HCT116 (cell line): ENCODE measurements around the gene STAG1. TPM values are rescaled to one million over a fixed set of nuclear protein-coding genes. Genes with fewer than 3 reads are reported as not detected.

ENCODE experiments used
- ATAC-seq: fragments of 200-7000 bp; cut with Tn5 transposase; 2 replicates; pipeline ENCODE4 v1.9.1; 2020; ENCODE audit warnings: mild to moderate bottlenecking, moderate library complexity
- BruUV-seq: library from RNA; stranded (reverse); fragments of 400-500 nt; replicated peaks from 2 replicates; lab custom pipeline; 2021; lab: Mats Ljungman, UMichigan
- CTCF ChIA-PET: fragments of 300-600 bp; sonication (Branson Sonifier 250); formaldehyde crosslinking; loops from one replicate; lab custom pipeline; 2021; ENCODE audit warnings: antibody characterized with exemption; lab: Charles Lee
- POLR2A ChIA-PET: fragments of 300-600, 350-600 bp; sonication (Branson Sonifier 250); formaldehyde crosslinking; loops from one replicate; lab custom pipeline; 2021; ENCODE audit warnings: antibody characterized with exemption; lab: Charles Lee
- RAD21 ChIA-PET, 2 experiments: fragments of 300-600 bp; sonication (Branson Sonifier 250); formaldehyde crosslinking; loops; one replicate each; lab custom pipeline; 2023; ENCODE audit warnings: low total read pairs in 2 of 2; ENCODE audit not compliant: uncharacterized antibody in 2 of 2, unreplicated experiment in 2 of 2, low non-redundant PET in 1 of 2; lab: Charles Lee
- DNase-seq: peaks from one replicate; pipeline ENCODE4 v3.0.0-alpha.2; 2010; ENCODE audit warnings: low read depth, low spot score
- H2AFZ ChIP-seq: fragments of 200-600 bp; shearing (Covaris generic), sonication (generic); 2 replicates; pipeline ENCODE4 v1.6.1; 2017; ENCODE audit warnings: low read depth, mixed run types, mixed read lengths, antibody characterized with exemption, low read length; ENCODE audit not compliant: poor library complexity, severe bottlenecking
- H3K27ac ChIP-seq: 2 replicates; pipeline ENCODE4 v1.5.1; 2012; ENCODE audit warnings: low read depth, low read length
- H3K27me3 ChIP-seq: fragments of 200-600 bp; sonication (generic); 2 replicates; pipeline ENCODE4 v1.6.1; 2016; ENCODE audit warnings: mixed run types, low read length, mixed read lengths; ENCODE audit not compliant: insufficient read depth
- H3K36me3 ChIP-seq, 2 experiments: fragments of 200-500 bp in 1 of 2; fragments of 200-600 bp in 1 of 2; sonication (Bioruptor generic) in 1 of 2; sonication (generic) in 1 of 2; 2 replicates each; pipeline versions ENCODE4 v1.5.1 to v1.6.1; 2014 to 2016; ENCODE audit warnings: low read length in 2 of 2, inconsistent platforms in 1 of 2, mixed read lengths in 1 of 2, mixed run types in 1 of 2; ENCODE audit not compliant: insufficient read depth in 2 of 2, control insufficient read depth in 1 of 2
- H3K4me1 ChIP-seq, 2 experiments: fragments of 200-600 bp in 1 of 2; sonication (generic) in 1 of 2; 2 replicates each; pipeline versions ENCODE4 v1.5.1 to v1.6.1; 2012 to 2017; ENCODE audit warnings: low read length in 2 of 2, inconsistent platforms in 1 of 2, mild to moderate bottlenecking in 1 of 2, mixed read lengths in 1 of 2, mixed run types in 1 of 2, moderate library complexity in 1 of 2; ENCODE audit not compliant: insufficient read depth in 2 of 2, control insufficient read depth in 1 of 2
- H3K4me2 ChIP-seq: fragments of 200-600 bp; sonication (generic); 2 replicates; pipeline ENCODE4 v1.6.1; 2017; ENCODE audit warnings: mixed run types, low read length, mixed read lengths
- H3K4me3 ChIP-seq, 2 experiments: fragments of 200-600 bp in 1 of 2; sonication (generic) in 1 of 2; replicated peaks in 1 of 2; 2 replicates each; pipeline ENCODE4 v1.5.1; 2011 to 2016; ENCODE audit warnings: low read length in 2 of 2, control low read depth in 1 of 2, low read depth in 1 of 2, mild to moderate bottlenecking in 1 of 2, mixed read lengths in 1 of 2, mixed run types in 1 of 2
- H3K79me2 ChIP-seq: fragments of 200-600 bp; sonication (generic); 2 replicates; pipeline ENCODE4 v1.6.1; 2017; ENCODE audit warnings: mild to moderate bottlenecking, mixed run types, low read length, moderate library complexity, mixed read lengths; ENCODE audit not compliant: insufficient read depth
- H3K9ac ChIP-seq: fragments of 200-600 bp; sonication (generic); 2 replicates; pipeline ENCODE4 v1.6.1; 2016; ENCODE audit warnings: low read length, mixed read lengths
- H3K9me2 ChIP-seq: fragments of 200-600 bp; sonication (generic), shearing (Covaris generic); 2 replicates; pipeline ENCODE4 v1.6.1; 2017; ENCODE audit warnings: mixed run types, mild to moderate bottlenecking, moderate library complexity; ENCODE audit not compliant: insufficient read depth
- H3K9me3 ChIP-seq, 2 experiments: fragments of 200-500 bp in 1 of 2; fragments of 200-600 bp in 1 of 2; sonication (Bioruptor generic) in 1 of 2; sonication (generic) in 1 of 2; 2 replicates each; pipeline ENCODE4 v1.6.1; 2014 to 2017; ENCODE audit warnings: low read length in 2 of 2, mixed read lengths in 2 of 2, inconsistent platforms in 1 of 2, low read depth in 1 of 2, mild to moderate bottlenecking in 1 of 2, mixed run types in 1 of 2, moderate library complexity in 1 of 2; ENCODE audit not compliant: control insufficient read depth in 1 of 2, insufficient read depth in 1 of 2
- H4K20me1 ChIP-seq: fragments of 200-600 bp; sonication (generic), shearing (Covaris generic); 2 replicates; pipeline ENCODE4 v1.6.1; 2017; ENCODE audit warnings: mixed run types, mild to moderate bottlenecking, moderate library complexity; ENCODE audit not compliant: insufficient read depth
- CEBPB ChIP-seq: IDR thresholded peaks from 2 replicates; pipeline ENCODE4 v1.6.1; 2012; ENCODE audit warnings: low read depth
- EGR1 ChIP-seq: IDR thresholded peaks from 2 replicates; pipeline ENCODE4 v1.6.1; 2012; ENCODE audit warnings: low read depth
- EZH2 ChIP-seq: fragments of 200-600 bp; sonication (generic); IDR thresholded peaks from 2 replicates; pipeline ENCODE4 v1.6.1; 2017; ENCODE audit warnings: antibody characterized with exemption, mixed run types
- JUND ChIP-seq: IDR thresholded peaks from 2 replicates; pipeline ENCODE4 v1.6.1; 2012
- POLR2A ChIP-seq: IDR thresholded peaks from 2 replicates; pipeline ENCODE4 v1.7.0; 2011; ENCODE audit warnings: borderline replicate concordance; ENCODE audit not compliant: insufficient read depth, insufficient read length; ENCODE audit errors: extremely low read depth
- POLR2AphosphoS5 ChIP-seq: IDR thresholded peaks from 2 replicates; pipeline ENCODE4 v1.6.1; 2011; ENCODE audit warnings: mild to moderate bottlenecking, low read depth, low read length, moderate library complexity
- SIN3A ChIP-seq: IDR thresholded peaks from 2 replicates; pipeline ENCODE4 v1.6.1; 2012; ENCODE audit warnings: low read depth
- SP1 ChIP-seq: IDR thresholded peaks from 2 replicates; pipeline ENCODE4 v1.6.1; 2012; ENCODE audit warnings: low read depth
- TCF7L2 ChIP-seq: IDR thresholded peaks from 2 replicates; pipeline ENCODE4 v1.7.0; 2011; ENCODE audit warnings: borderline replicate concordance, inconsistent platforms; ENCODE audit not compliant: insufficient read depth, insufficient read length; ENCODE audit errors: extremely low read depth
- ZFX ChIP-seq: fragments of 450-650 bp; IDR thresholded peaks from 2 replicates; pipeline ENCODE4 v1.6.1; 2017
- intact Hi-C: fragments of 100-400 bp; cut with micrococcal nuclease; formaldehyde crosslinking; loops from 2 replicates; pipeline ENCODE4 v1.10.0; 2022
- total RNA-seq: library from RNA; stranded (reverse); gene quantifications from one replicate; pipeline ENCODE4 v1.2.1, GENCODE V29; 2021; ENCODE audit not compliant: unreplicated experiment
- TF ChIP-seq, protein P1 (sequence below), 3 experiments: fragments of 200-600 bp in 1 of 3; sonication (generic) in 1 of 3; IDR thresholded peaks in 2 of 3; conservative IDR thresholded peaks in 1 of 3; 2 replicates each; pipeline ENCODE4 v1.5.1; 2012 to 2017; ENCODE audit warnings: low read depth in 2 of 3, low read length in 2 of 3, antibody characterized with exemption in 1 of 3, borderline replicate concordance in 1 of 3, control low read depth in 1 of 3, mild to moderate bottlenecking in 1 of 3, mixed read lengths in 1 of 3, mixed run types in 1 of 3, moderate library complexity in 1 of 3; ENCODE audit not compliant: insufficient read depth in 1 of 3
- TF ChIP-seq, protein P2 (sequence below): IDR thresholded peaks from 2 replicates; pipeline ENCODE4 v1.6.1; 2011; ENCODE audit warnings: mild to moderate bottlenecking, low read length, moderate library complexity; ENCODE audit not compliant: insufficient replicate concordance; ENCODE audit errors: extremely low read depth
- TF ChIP-seq, protein P3 (sequence below): IDR thresholded peaks from 2 replicates; pipeline ENCODE4 v1.6.1; 2012

Gene STAG1
- total RNA-seq, 1 experiment from 2014 or later = 29.4 TPM

DNA sequence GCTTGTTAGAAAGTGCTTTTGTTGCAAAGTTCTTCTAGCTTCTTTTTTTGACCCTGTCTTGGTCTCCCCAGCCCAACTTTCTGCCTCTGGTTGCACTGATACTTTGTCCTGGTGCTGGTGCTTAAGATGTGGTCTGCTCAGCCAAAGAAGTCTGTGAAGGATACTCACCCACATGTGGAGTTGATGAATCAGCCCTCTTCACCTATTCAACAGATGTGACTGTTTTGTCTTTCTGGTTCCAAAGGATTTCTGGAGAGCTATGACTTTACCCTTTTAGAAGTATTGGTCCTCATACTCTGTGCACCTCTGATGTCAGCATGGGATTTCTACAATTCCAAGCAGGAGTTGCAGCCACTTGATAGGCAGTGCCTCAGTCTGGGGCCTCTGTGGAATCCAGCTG, 418.0 kb downstream of the STAG1 start:
- no peaks in the 10 kb centered on the region for H3K36me3 ChIP-seq
- H3K4me2 ChIP-seq = no peak overlapping the region
- no peak overlapping the region for H2AFZ ChIP-seq
- no peaks in the 10 kb centered on the region for H3K27me3 ChIP-seq
- no peaks in the 10 kb centered on the region for H4K20me1 ChIP-seq
- H3K9me3 ChIP-seq = no peaks in the 10 kb centered on the region
- intact Hi-C loops = no loop called here
- no peak for TF ChIP-seq SIN3A
- no peak for TF ChIP-seq EGR1
- TF ChIP-seq, protein P1, sequence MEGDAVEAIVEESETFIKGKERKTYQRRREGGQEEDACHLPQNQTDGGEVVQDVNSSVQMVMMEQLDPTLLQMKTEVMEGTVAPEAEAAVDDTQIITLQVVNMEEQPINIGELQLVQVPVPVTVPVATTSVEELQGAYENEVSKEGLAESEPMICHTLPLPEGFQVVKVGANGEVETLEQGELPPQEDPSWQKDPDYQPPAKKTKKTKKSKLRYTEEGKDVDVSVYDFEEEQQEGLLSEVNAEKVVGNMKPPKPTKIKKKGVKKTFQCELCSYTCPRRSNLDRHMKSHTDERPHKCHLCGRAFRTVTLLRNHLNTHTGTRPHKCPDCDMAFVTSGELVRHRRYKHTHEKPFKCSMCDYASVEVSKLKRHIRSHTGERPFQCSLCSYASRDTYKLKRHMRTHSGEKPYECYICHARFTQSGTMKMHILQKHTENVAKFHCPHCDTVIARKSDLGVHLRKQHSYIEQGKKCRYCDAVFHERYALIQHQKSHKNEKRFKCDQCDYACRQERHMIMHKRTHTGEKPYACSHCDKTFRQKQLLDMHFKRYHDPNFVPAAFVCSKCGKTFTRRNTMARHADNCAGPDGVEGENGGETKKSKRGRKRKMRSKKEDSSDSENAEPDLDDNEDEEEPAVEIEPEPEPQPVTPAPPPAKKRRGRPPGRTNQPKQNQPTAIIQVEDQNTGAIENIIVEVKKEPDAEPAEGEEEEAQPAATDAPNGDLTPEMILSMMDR (IDR thresholded peaks at IDR 0.05 in 2 of 3, conservative IDR thresholded peaks at IDR 0.05 in 1 of 3; ENCODE audit: borderline replicate concordance in 1 of 3, insufficient read depth in 1 of 3, low read depth in 2 of 3, low read length in 2 of 3) = no peak
- no peak for TF ChIP-seq TCF7L2
- no peak for TF ChIP-seq SP1
- no peak for TF ChIP-seq ZFX
- TF ChIP-seq, protein P2, sequence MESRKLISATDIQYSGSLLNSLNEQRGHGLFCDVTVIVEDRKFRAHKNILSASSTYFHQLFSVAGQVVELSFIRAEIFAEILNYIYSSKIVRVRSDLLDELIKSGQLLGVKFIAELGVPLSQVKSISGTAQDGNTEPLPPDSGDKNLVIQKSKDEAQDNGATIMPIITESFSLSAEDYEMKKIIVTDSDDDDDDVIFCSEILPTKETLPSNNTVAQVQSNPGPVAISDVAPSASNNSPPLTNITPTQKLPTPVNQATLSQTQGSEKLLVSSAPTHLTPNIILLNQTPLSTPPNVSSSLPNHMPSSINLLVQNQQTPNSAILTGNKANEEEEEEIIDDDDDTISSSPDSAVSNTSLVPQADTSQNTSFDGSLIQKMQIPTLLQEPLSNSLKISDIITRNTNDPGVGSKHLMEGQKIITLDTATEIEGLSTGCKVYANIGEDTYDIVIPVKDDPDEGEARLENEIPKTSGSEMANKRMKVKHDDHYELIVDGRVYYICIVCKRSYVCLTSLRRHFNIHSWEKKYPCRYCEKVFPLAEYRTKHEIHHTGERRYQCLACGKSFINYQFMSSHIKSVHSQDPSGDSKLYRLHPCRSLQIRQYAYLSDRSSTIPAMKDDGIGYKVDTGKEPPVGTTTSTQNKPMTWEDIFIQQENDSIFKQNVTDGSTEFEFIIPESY = no peak
- TF ChIP-seq POLR2A = no peak
- TF ChIP-seq CEBPB = no peak
- TF ChIP-seq JUND = no peak
- TF ChIP-seq EZH2 = no peak
- no peak for TF ChIP-seq POLR2AphosphoS5
- TF ChIP-seq, protein P3, sequence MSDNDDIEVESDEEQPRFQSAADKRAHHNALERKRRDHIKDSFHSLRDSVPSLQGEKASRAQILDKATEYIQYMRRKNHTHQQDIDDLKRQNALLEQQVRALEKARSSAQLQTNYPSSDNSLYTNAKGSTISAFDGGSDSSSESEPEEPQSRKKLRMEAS = no peak
- H3K9ac ChIP-seq = no peak overlapping the region
- ChIA-PET POLR2A (no interaction called here), CTCF (no interaction called here), RAD21 (no interaction called here)
- H3K4me1 ChIP-seq = no peaks in the 10 kb centered on the region
- H3K9me2 ChIP-seq = no peaks in the 10 kb centered on the region
- no peak for ATAC-seq
- no peak overlapping the region for H3K4me3 ChIP-seq
- BruUV-seq = no TSS peak
- DNase-seq = no peak
- no peak overlapping the region for H3K27ac ChIP-seq
- H3K79me2 ChIP-seq = no peaks in the 10 kb centered on the region
